A673 (cell line): ENCODE data around the gene CLEC16A.

Experiments
- CTCF ChIP-seq: fragments of 300-800, 200-600 bp; sonication (generic); conservative IDR thresholded peaks from 2 replicates; pipeline ENCODE4 v1.5.1; 2017; ENCODE audit warnings: low read depth, mild to moderate bottlenecking, antibody characterized with exemption, low read length, moderate library complexity, mixed read lengths
- EZH2 ChIP-seq: fragments of 200-600 bp; sonication (generic); IDR thresholded peaks from 2 replicates; pipeline ENCODE4 v1.6.1; 2017; ENCODE audit warnings: borderline replicate concordance, low read depth, mild to moderate bottlenecking, mixed read lengths, antibody characterized with exemption, low read length; ENCODE audit not compliant: poor library complexity, severe bottlenecking

GRCh38 chr16:11029948-11030347 is 85.6 kb downstream of the CLEC16A start:
- TF ChIP-seq CTCF (no peak), EZH2 (no peak)
